Transverse colon (tissue), 4 donors: ENCODE measurements around the gene MEIOB. TPM values are rescaled to one million over a fixed set of nuclear protein-coding genes. Genes with fewer than 3 reads are reported as not detected.

ENCODE experiments used
- DNase-seq: peaks from one replicate; pipeline ENCODE4 v3.0.0-alpha.2; 2019
- H3K27ac ChIP-seq, 4 donors: fragments of 200-600 bp; sonication (generic); 2 replicates each; pipeline ENCODE4 v1.5.1; 2016 to 2018; ENCODE audit warnings: inconsistent platforms in 4 of 4
- H3K27me3 ChIP-seq: fragments of 200-600 bp; sonication (generic); 2 replicates; pipeline ENCODE4 v1.5.1; 2017; ENCODE audit warnings: inconsistent platforms
- H3K36me3 ChIP-seq, 4 donors: fragments of 200-600 bp; sonication (generic); 2 replicates each; pipeline ENCODE4 v1.5.1; 2017 to 2019; ENCODE audit warnings: inconsistent platforms in 4 of 4
- H3K4me1 ChIP-seq, 4 donors: fragments of 200-600 bp; sonication (generic); 2 replicates each; pipeline ENCODE4 v1.5.1; 2017 to 2020; ENCODE audit warnings: inconsistent platforms in 4 of 4
- H3K4me3 ChIP-seq, 4 donors: fragments of 200-600 bp; sonication (generic); 1 replicate in 1 of 4; 2 replicates in 3 of 4; pipeline versions ENCODE4 v1.5.1 to v1.6.1; 2017 to 2019; ENCODE audit warnings: inconsistent platforms in 4 of 4
- H3K9me3 ChIP-seq, 2 donors: fragments of 200-600 bp; sonication (generic); 2 replicates each; pipeline ENCODE4 v1.5.1; 2017 to 2019; ENCODE audit warnings: inconsistent platforms in 2 of 2
- CTCF ChIP-seq, 5 experiments: fragments of 200-600 bp in 3 of 5; fragments of 450-650 bp in 2 of 5; sonication (generic) in 3 of 5; IDR thresholded peaks; 1 replicate in 2 of 5; 2 replicates in 3 of 5; pipeline ENCODE4 v1.5.1; 2016 to 2017; ENCODE audit warnings: antibody characterized with exemption in 5 of 5, inconsistent platforms in 3 of 5, mild to moderate bottlenecking in 2 of 5, moderate library complexity in 1 of 5
- EP300 ChIP-seq: sonication (generic); formaldehyde crosslinking; IDR thresholded peaks from one replicate; pipeline ENCODE4 v1.6.1; 2017; ENCODE audit warnings: antibody characterized with exemption, low read depth
- POLR2A ChIP-seq: fragments of 450-650 bp; IDR thresholded peaks from one replicate; pipeline ENCODE4 v1.6.1; 2016; ENCODE audit warnings: antibody characterized with exemption, mild to moderate bottlenecking, moderate library complexity
- POLR2AphosphoS5 ChIP-seq, 3 donors: sonication (generic); formaldehyde crosslinking; IDR thresholded peaks; one replicate each; pipeline ENCODE4 v1.6.1; 2016; ENCODE audit warnings: antibody characterized with exemption in 3 of 3
- WGBS, 2 donors: methylation state at CpG; one replicate each; pipeline ENCODE4 v1.1.5; 2018; ENCODE audit warnings: low coverage in 1 of 2; 5-methylcytosine and 5-hydroxymethylcytosine counted together
- in situ Hi-C, 4 donors: fragments of 200-750 bp; cut with MboI; loops; one replicate each; pipeline versions ENCODE4 v1.15.0 to v1.15.1; 2017; ENCODE audit warnings: low sequenced_read_pairs in 3 of 4, low pct_ligation_motif_present in 1 of 4, low pct_unique_long_range_greater_than_20kb in 1 of 4
- intact Hi-C: fragments of 100-400 bp; cut with DNase I; formaldehyde crosslinking; loops from one replicate; pipeline ENCODE4 v1.15.1; 2023; ENCODE audit warnings: low total_unique reads
- total RNA-seq, 4 donors: library from RNA; depleted of rRNA; stranded (reverse); fragments of >200 nt; gene quantifications; one replicate each; pipeline ENCODE4 v1.1.0, GENCODE V29; 2016

MEIOB gene
- total RNA-seq, 4 donors from 2014 or later, result not detected

- no peak overlapping the region for H3K4me3 ChIP-seq
- intact Hi-C loops (no loop called here), in situ Hi-C loops (no loop called here)
- peaks cover 43% of the 10 kb centered on the region for H3K27me3 ChIP-seq
- peaks cover 6 to 30% (median 25%) of the 10 kb centered on the region in 4 donors for H3K4me1 ChIP-seq
- DNase-seq, result no peak
- no peaks in the 10 kb centered on the region for H3K9me3 ChIP-seq
- 66 to 80% methylated on average over 1 to 17 of the region's 17 CpGs for WGBS, 2 donors
- TF ChIP-seq EP300 (no peak), POLR2AphosphoS5 (IDR thresholded peaks at IDR 0.05) (no peak)
- H3K27ac ChIP-seq, result peak overlapping the region in 1 of 4 donors; percentile 84
- H3K36me3 ChIP-seq, result no peaks in the 10 kb centered on the region
These were observed 40.2 kb upstream of the MEIOB start for GRCh38 chr16:1912215-1912543.

GRCh38 chr16:1911467-1912214 is 39.7 kb upstream of the MEIOB start:
- TF ChIP-seq EP300 (no peak), POLR2A (no peak), POLR2AphosphoS5 (IDR thresholded peaks at IDR 0.05) (no peak), CTCF (IDR thresholded peaks at IDR 0.05) (no peak)
- in situ Hi-C loops, result no loop called here
- Histone ChIP-seq H3K9me3 (no peaks in the 10 kb centered on the region), H3K27ac (peak overlapping the region in 1 of 4 donors; percentile 84), H3K27me3 (peaks cover 43% of the 10 kb centered on the region), H3K4me1 (peaks cover 6 to 30% (median 25%) of the 10 kb centered on the region in 4 donors), H3K36me3 (no peaks in the 10 kb centered on the region), H3K4me3 (no peak overlapping the region)
- DNase-seq, result no peak
- intact Hi-C loops, result no loop called here
- 80 to 88% methylated on average over 2 to 59 of the region's 59 CpGs for WGBS, 2 donors

- Histone ChIP-seq H3K4me3 (no peak overlapping the region), H3K9me3 (no peaks in the 10 kb centered on the region), H3K4me1 (peaks cover 6 to 30% (median 25%) of the 10 kb centered on the region in 4 donors), H3K36me3 (no peaks in the 10 kb centered on the region), H3K27me3 (peaks cover 33% of the 10 kb centered on the region), H3K27ac (peak overlapping the region in 2 of 4 donors; percentile 1 to 52)
- in situ Hi-C loops (no loop called here), intact Hi-C loops (no loop called here)
- WGBS, 2 donors, result 61% methylated on average over 17 of the region's 18 CpGs; no CpG with 5 or more reads in 1 of the 2 donors
- peak; percentile 66 for DNase-seq
- no peak for TF ChIP-seq POLR2A
- no peak for TF ChIP-seq CTCF (IDR thresholded peaks at IDR 0.05)
- TF ChIP-seq EP300, result no peak
- TF ChIP-seq POLR2AphosphoS5 (IDR thresholded peaks at IDR 0.05), result no peak
These were observed 37.7 kb upstream of the MEIOB start for GRCh38 chr16:1909561-1910231.

GRCh38 chr16:1908983-1909382 is 37.0 kb upstream of the MEIOB start:
- in situ Hi-C loops (no loop called here), intact Hi-C loops (no loop called here)
- Histone ChIP-seq H3K9me3 (no peaks in the 10 kb centered on the region), H3K4me3 (no peak overlapping the region), H3K27me3 (peaks cover 34% of the 10 kb centered on the region), H3K36me3 (no peaks in the 10 kb centered on the region), H3K27ac (peak overlapping the region in 1 of 4 donors; percentile 52), H3K4me1 (peaks cover 3 to 25% (median 19%) of the 10 kb centered on the region in 4 donors)
- no peak for DNase-seq
- WGBS, 2 donors, result 38% methylated on average over 8 of the region's 9 CpGs; no CpG with 5 or more reads in 1 of the 2 donors
- TF ChIP-seq POLR2AphosphoS5 (IDR thresholded peaks at IDR 0.05) (no peak), CTCF (IDR thresholded peaks at IDR 0.05) (no peak), EP300 (no peak), POLR2A (no peak)
